GM12892 (cell line): ENCODE data around the gene PFKP.

Experiments used
- DNase-seq: peaks from one replicate; pipeline ENCODE4 v3.0.0; 2011; ENCODE audit not compliant: insufficient read length
- FAIRE-seq: peaks from 2 replicates; lab custom pipeline; 2011; peaks lifted over from hg19 to GRCh38; lab: Jason Lieb, UNC
- POLR2A ChIP-seq: IDR thresholded peaks from 2 replicates; pipeline ENCODE4 v1.6.1; 2011; ENCODE audit warnings: low read depth, low read length, control low read depth
- POLR2AphosphoS5 ChIP-seq: IDR thresholded peaks from 2 replicates; pipeline ENCODE4 v1.6.1; 2011; ENCODE audit warnings: low read depth, low read length, control low read depth
- TAF1 ChIP-seq: IDR thresholded peaks from 2 replicates; pipeline ENCODE4 v1.6.1; 2011; ENCODE audit warnings: low read depth, mild to moderate bottlenecking, control low read depth, low read length, borderline replicate concordance

Gene PFKP

GRCh38 chr10:3137958-3138726, 70.8 kb downstream of the PFKP start:
- TF ChIP-seq POLR2A = 0 out of 2 replicates have a peak, but pooled peaks have one; percentile 3
- TF ChIP-seq POLR2AphosphoS5 = no peak
- no peak for TF ChIP-seq TAF1
- no peak for DNase-seq
- no peak for FAIRE-seq

- DNase-seq (no peak), FAIRE-seq (no peak)
- TF ChIP-seq POLR2AphosphoS5 (peak; percentile 65), POLR2A (no peak)
These were observed 72.0 kb downstream of the PFKP start for GRCh38 chr10:3139216-3139910.

- no peak for DNase-seq
- no peak for FAIRE-seq
- TF ChIP-seq POLR2A (no peak), POLR2AphosphoS5 (no peak), TAF1 (no peak)
These were observed 72.9 kb downstream of the PFKP start for GRCh38 chr10:3140280-3140679.

GRCh38 chr10:3141351-3142005, 74.1 kb downstream of the PFKP start:
- FAIRE-seq (no peak), DNase-seq (no peak)
- TF ChIP-seq POLR2A (no peak), TAF1 (no peak)

- TF ChIP-seq POLR2AphosphoS5 (no peak), POLR2A (no peak), TAF1 (no peak)
- no peak for DNase-seq
- no peak for FAIRE-seq
These were observed 75.0 kb downstream of the PFKP start for GRCh38 chr10:3142146-3142875.

- DNase-seq = no peak
- FAIRE-seq = no peak
These were observed 76.0 kb downstream of the PFKP start for GRCh38 chr10:3143366-3143765.

GRCh38 chr10:3143791-3144434, 76.6 kb downstream of the PFKP start:
- no peak for TF ChIP-seq POLR2AphosphoS5
- no peak for TF ChIP-seq POLR2A
- TF ChIP-seq TAF1 = no peak
- DNase-seq = no peak
- FAIRE-seq = no peak

More at GRCh38 chr10:3143366-3143765, 76.0 kb downstream of the PFKP start:
- TF ChIP-seq TAF1 (no peak), POLR2AphosphoS5 (no peak), POLR2A (no peak)

GRCh38 chr10:3145366-3145765, 78.0 kb downstream of the PFKP start:
- DNase-seq (no peak), FAIRE-seq (no peak)
- no peak for TF ChIP-seq POLR2AphosphoS5
- TF ChIP-seq POLR2A = no peak
- no peak for TF ChIP-seq TAF1

GRCh38 chr10:3146289-3146688, 78.9 kb downstream of the PFKP start:
- no peak for DNase-seq
- FAIRE-seq = no peak
- TF ChIP-seq TAF1 (no peak), POLR2A (no peak), POLR2AphosphoS5 (no peak)

GRCh38 chr10:3147117-3147820, 79.9 kb downstream of the PFKP start:
- TF ChIP-seq POLR2A (no peak), TAF1 (no peak), POLR2AphosphoS5 (no peak)
- FAIRE-seq (no peak), DNase-seq (no peak)

GRCh38 chr10:3148041-3148440, 80.7 kb downstream of the PFKP start:
- no peak for FAIRE-seq
- TF ChIP-seq TAF1 (no peak), POLR2A (no peak), POLR2AphosphoS5 (no peak)
- no peak for DNase-seq
